ENCODE results near the gene ELAVL4. TPM values are rescaled to one million over a fixed set of nuclear protein-coding genes. Genes with fewer than 3 reads are reported as not detected.
A peak's percentile ranks its signal among the peaks of the same experiment; 100 is the strongest.

The ELAVL4 gene
- polyA plus RNA-seq, 3 donors from 2014 or later = not detected

- Mint-ChIP-seq H3K4me3 (no peak overlapping the region), H3K4me1 (peaks cover 9 to 15% of the 10 kb centered on the region in 2 donors), H3K36me3 (no peaks in the 10 kb centered on the region), H3K9me3 (peaks cover 0 to 15% (median 0%) of the 10 kb centered on the region in 6 donors), H3K27ac (no peak overlapping the region), H3K27me3 (ENCODE audit: low read depth in 3 of 3) (peaks cover 7 to 11% (median 8%) of the 10 kb centered on the region in 3 donors)
- no peak for DNase-seq
These were observed 3.3 kb upstream of the ELAVL4 start for GRCh38 chr1:50105433-50105832.

GRCh38 chr1:50106095-50106761 lies 2.5 kb upstream of the ELAVL4 start:
- Mint-ChIP-seq H3K27me3 (ENCODE audit: low read depth in 3 of 3) (peaks cover 6 to 12% (median 11%) of the 10 kb centered on the region in 3 donors), H3K4me3 (no peak overlapping the region), H3K27ac (no peak overlapping the region), H3K4me1 (peaks cover 9 to 22% of the 10 kb centered on the region in 2 donors), H3K36me3 (no peaks in the 10 kb centered on the region), H3K9me3 (peaks cover 0 to 21% (median 0%) of the 10 kb centered on the region in 6 donors)
- no peak for DNase-seq

DNA sequence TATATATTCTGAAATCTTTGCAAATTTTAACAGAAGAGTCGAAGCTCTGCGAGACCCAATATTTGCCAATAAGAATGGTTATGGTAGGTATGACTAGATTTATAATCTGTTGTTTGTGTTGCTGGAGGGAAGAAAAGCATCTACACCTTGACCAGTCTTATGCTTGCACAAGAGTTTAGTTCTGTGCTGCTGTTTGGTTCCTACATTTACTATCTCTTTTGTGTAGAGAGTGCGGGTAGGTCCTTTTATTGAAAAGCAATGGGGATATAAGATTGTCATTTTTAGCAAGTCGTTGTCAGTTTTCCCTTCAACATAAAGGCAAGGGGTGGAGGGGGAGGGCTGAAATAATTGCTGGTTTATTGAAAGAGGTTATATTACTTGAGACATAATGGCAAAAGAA lies 396 bp downstream of the ELAVL4 start:
- Mint-ChIP-seq H3K36me3 (no peaks in the 10 kb centered on the region), H3K4me3 (no peak overlapping the region), H3K27ac (no peak overlapping the region), H3K27me3 (ENCODE audit: low read depth in 3 of 3) (peaks cover 6 to 14% (median 12%) of the 10 kb centered on the region in 3 donors), H3K9me3 (peaks cover 0 to 26% (median under 1%) of the 10 kb centered on the region in 6 donors), H3K4me1 (peaks cover 9 to 22% of the 10 kb centered on the region in 2 donors)
- no peak for DNase-seq

DNA sequence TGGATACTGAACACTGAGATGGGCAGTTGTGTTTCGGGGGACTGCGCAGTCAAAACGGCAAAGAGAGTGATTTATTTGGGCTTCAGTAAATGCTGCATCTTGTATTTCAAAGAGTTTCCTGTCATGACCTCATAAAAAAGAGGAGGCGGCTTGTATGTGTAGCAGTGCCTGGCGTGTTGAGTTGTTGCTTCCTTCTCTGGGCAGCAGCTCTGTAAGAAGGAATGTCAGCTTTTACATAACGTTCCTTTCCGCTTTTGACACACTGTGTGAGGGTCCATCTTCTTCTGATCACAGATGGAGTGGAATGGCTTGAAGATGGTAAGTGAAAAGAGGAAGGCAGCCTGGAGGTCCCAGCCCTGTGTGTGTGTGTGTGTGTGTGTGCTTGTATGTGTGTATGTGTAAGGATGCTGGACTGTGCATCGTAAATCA lies 941 bp downstream of the ELAVL4 start:
- DNase-seq = peak in 1 of 3 donors; percentile 1
- peaks cover 0 to 26% (median under 1%) of the 10 kb centered on the region in 6 donors for H3K9me3 Mint-ChIP-seq
- H3K27me3 Mint-ChIP-seq (ENCODE audit: low read depth in 3 of 3) = peaks cover 6 to 14% (median 12%) of the 10 kb centered on the region in 3 donors
- H3K4me3 Mint-ChIP-seq = peak overlapping the region in 4 of 5 donors; percentile 35 to 62 (median 45)
- H3K36me3 Mint-ChIP-seq = no peaks in the 10 kb centered on the region
- H3K4me1 Mint-ChIP-seq = peaks cover 9 to 22% of the 10 kb centered on the region in 2 donors
- H3K27ac Mint-ChIP-seq = no peak overlapping the region

GRCh38 chr1:50110151-50110550 lies 1.4 kb downstream of the ELAVL4 start:
- DNase-seq = no peak
- Mint-ChIP-seq H3K9me3 (peaks cover 0 to 26% (median under 1%) of the 10 kb centered on the region in 6 donors), H3K36me3 (no peaks in the 10 kb centered on the region), H3K27me3 (ENCODE audit: low read depth in 3 of 3) (peaks cover 6 to 14% (median 13%) of the 10 kb centered on the region in 3 donors), H3K4me3 (peak overlapping the region; percentile 20 to 62 (median 35)), H3K27ac (no peak overlapping the region), H3K4me1 (peaks cover 9 to 22% of the 10 kb centered on the region in 2 donors)

DNA sequence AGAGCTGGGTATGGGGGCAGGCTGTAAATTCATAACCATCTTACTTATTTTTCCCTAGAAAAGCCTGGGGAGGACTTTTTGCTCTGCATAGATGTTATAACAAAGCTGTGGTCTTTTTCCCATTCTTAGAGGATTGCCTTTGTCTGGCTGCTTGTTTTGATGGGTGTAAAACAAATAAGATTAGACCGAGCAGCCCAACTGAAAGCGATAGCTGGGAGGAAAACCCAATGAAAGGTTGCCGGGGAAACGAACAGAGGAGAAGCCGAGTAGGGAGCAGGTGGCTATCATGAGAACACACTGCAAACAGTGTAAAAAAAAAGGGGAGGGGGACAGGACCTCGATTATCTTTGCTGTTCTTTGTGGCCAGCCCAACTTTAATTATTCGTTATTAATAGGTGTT lies 1.9 kb downstream of the ELAVL4 start:
- Mint-ChIP-seq H3K27me3 (ENCODE audit: low read depth in 3 of 3) (peaks cover 6 to 14% (median 13%) of the 10 kb centered on the region in 3 donors), H3K9me3 (peaks cover 0 to 26% (median under 1%) of the 10 kb centered on the region in 6 donors), H3K27ac (peak overlapping the region in 1 of 6 donors; percentile 15), H3K4me1 (peaks cover 9 to 22% of the 10 kb centered on the region in 2 donors), H3K4me3 (peak overlapping the region in 3 of 5 donors; percentile 4 to 46 (median 20)), H3K36me3 (no peaks in the 10 kb centered on the region)
- no peak for DNase-seq

DNA sequence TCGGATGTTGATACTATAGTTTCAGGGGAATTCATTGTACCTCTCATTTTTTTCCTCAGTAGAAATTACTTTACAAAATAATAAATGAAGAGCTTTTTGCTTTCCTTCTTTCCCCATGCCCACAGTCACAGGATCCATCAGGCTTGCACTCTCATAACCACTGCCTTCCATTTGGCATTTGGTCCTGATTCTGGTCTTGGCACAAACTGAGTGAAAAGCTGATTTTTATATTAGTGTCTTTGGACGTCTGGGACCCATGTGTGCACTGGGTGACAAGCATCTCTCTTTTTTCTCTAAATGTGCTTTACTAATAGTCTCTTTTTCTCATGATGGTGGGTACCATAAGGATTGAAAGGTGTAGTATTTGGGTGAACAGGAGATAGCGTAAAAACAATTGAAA lies 2.8 kb downstream of the ELAVL4 start:
- H3K36me3 Mint-ChIP-seq = no peaks in the 10 kb centered on the region
- peaks cover 0 to 26% (median under 1%) of the 10 kb centered on the region in 6 donors for H3K9me3 Mint-ChIP-seq
- H3K27ac Mint-ChIP-seq = no peak overlapping the region
- peaks cover 6 to 13% (median 11%) of the 10 kb centered on the region in 3 donors for H3K27me3 Mint-ChIP-seq (ENCODE audit: low read depth in 3 of 3)
- H3K4me1 Mint-ChIP-seq = peaks cover 9 to 22% of the 10 kb centered on the region in 2 donors
- no peak for DNase-seq
- no peak overlapping the region for H3K4me3 Mint-ChIP-seq

GRCh38 chr1:50112193-50112592 lies 3.5 kb downstream of the ELAVL4 start:
- peaks cover 9 to 22% of the 10 kb centered on the region in 2 donors for H3K4me1 Mint-ChIP-seq
- peaks cover 0 to 26% (median under 1%) of the 10 kb centered on the region in 6 donors for H3K9me3 Mint-ChIP-seq
- no peak overlapping the region for H3K4me3 Mint-ChIP-seq
- DNase-seq = no peak
- H3K36me3 Mint-ChIP-seq = no peaks in the 10 kb centered on the region
- no peak overlapping the region for H3K27ac Mint-ChIP-seq
- H3K27me3 Mint-ChIP-seq (ENCODE audit: low read depth in 3 of 3) = peaks cover 6 to 13% (median 11%) of the 10 kb centered on the region in 3 donors

GRCh38 chr1:50123071-50123470 lies 14.4 kb downstream of the ELAVL4 start:
- no peaks in the 10 kb centered on the region for H3K9me3 Mint-ChIP-seq
- no peak overlapping the region for H3K27ac Mint-ChIP-seq
- no peak overlapping the region for H3K4me3 Mint-ChIP-seq
- no peaks in the 10 kb centered on the region for H3K4me1 Mint-ChIP-seq
- H3K36me3 Mint-ChIP-seq = no peaks in the 10 kb centered on the region
- peaks cover under 1 to 9% (median 3%) of the 10 kb centered on the region in 3 donors for H3K27me3 Mint-ChIP-seq (ENCODE audit: low read depth in 3 of 3)
- DNase-seq = no peak

GRCh38 chr1:50126927-50127715 lies 18.4 kb downstream of the ELAVL4 start:
- H3K36me3 Mint-ChIP-seq = no peaks in the 10 kb centered on the region
- no peak overlapping the region for H3K27ac Mint-ChIP-seq
- no peak overlapping the region for H3K4me3 Mint-ChIP-seq
- H3K4me1 Mint-ChIP-seq = no peaks in the 10 kb centered on the region
- H3K9me3 Mint-ChIP-seq = peaks cover 0 to 2% (median 0%) of the 10 kb centered on the region in 6 donors
- H3K27me3 Mint-ChIP-seq (ENCODE audit: low read depth in 3 of 3) = peaks cover 3 to 7% (median 4%) of the 10 kb centered on the region in 3 donors
- no peak for DNase-seq

- no peaks in the 10 kb centered on the region for H3K4me1 Mint-ChIP-seq
- no peak overlapping the region for H3K27ac Mint-ChIP-seq
- H3K36me3 Mint-ChIP-seq = no peaks in the 10 kb centered on the region
- H3K9me3 Mint-ChIP-seq = peaks cover 0 to 2% (median 0%) of the 10 kb centered on the region in 6 donors
- H3K27me3 Mint-ChIP-seq (ENCODE audit: low read depth in 3 of 3) = peaks cover 3 to 4% (median 4%) of the 10 kb centered on the region in 3 donors
- no peak for DNase-seq
- H3K4me3 Mint-ChIP-seq = no peak overlapping the region
These were observed 20.5 kb downstream of the ELAVL4 start for GRCh38 chr1:50129201-50129600.

- peaks cover 0 to 7% (median 3%) of the 10 kb centered on the region in 3 donors for H3K27me3 Mint-ChIP-seq (ENCODE audit: low read depth in 3 of 3)
- H3K36me3 Mint-ChIP-seq = no peaks in the 10 kb centered on the region
- no peak overlapping the region for H3K4me3 Mint-ChIP-seq
- peaks cover 0 to 2% (median 0%) of the 10 kb centered on the region in 6 donors for H3K9me3 Mint-ChIP-seq
- no peak overlapping the region for H3K27ac Mint-ChIP-seq
- H3K4me1 Mint-ChIP-seq = no peaks in the 10 kb centered on the region
- no peak for DNase-seq
These were observed 23.7 kb downstream of the ELAVL4 start for GRCh38 chr1:50132347-50132894.

GRCh38 chr1:50135716-50136115 lies 27.0 kb downstream of the ELAVL4 start:
- peaks cover 2 to 7% (median 6%) of the 10 kb centered on the region in 3 donors for H3K27me3 Mint-ChIP-seq (ENCODE audit: low read depth in 3 of 3)
- no peak overlapping the region for H3K4me3 Mint-ChIP-seq
- no peaks in the 10 kb centered on the region for H3K36me3 Mint-ChIP-seq
- DNase-seq = no peak
- H3K27ac Mint-ChIP-seq = no peak overlapping the region
- no peaks in the 10 kb centered on the region for H3K9me3 Mint-ChIP-seq
- no peaks in the 10 kb centered on the region for H3K4me1 Mint-ChIP-seq
